HS-5 (cell line): Measurements from ENCODE around the gene COX7B.
"Not testable (repeated sequence)": the region's sequence is repeated elsewhere in the genome, so short reads cannot be mapped to it uniquely, and the experiment has no call there.

ENCODE experiments used
- DNase-seq: peaks from one replicate; pipeline ENCODE4 v3.0.0-alpha.2; 2012; ENCODE audit warnings: low read depth

The COX7B gene, protein sequence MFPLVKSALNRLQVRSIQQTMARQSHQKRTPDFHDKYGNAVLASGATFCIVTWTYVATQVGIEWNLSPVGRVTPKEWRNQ

DNA sequence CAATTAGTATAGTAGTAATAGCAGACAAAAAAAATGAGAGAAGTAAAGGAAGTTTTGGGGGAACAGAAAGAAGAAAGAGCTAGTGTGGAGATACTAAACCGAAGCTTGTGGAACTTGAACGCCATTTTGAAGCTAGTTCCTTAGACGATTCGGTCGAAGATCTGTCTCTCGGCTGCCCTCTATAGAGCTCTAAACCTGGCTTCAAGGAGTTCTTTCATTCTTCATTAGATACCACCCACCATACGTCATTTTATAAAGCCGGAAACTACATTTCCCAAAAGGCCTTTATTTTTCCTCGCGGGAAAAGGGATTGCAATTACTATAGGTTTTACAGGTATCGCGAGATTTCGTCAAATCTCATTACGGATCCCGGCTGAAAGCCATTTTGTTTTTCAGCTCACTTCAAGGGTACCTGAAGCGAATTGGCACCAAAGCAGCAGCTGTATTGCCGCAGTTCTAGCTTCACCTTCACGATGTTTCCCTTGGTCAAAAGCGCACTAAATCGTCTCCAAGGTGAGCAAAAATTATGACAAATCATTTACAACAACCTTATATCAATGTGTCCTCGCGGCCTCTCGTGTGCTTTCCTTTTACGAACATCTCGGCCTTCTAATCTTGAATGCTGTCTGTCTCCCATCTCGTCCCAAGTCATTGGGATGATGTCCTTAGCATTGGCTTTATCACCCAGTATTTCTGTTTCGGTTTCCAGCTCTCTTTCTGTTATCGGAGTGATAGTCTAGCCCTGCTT, at the start of gene COX7B:
Gene COX7B (plus strand): TSS at position 388 of the 748 bp plus-strand sequence. CDS start 86 bp downstream, at position 474.
- peak; percentile 89 for DNase-seq

DNA sequence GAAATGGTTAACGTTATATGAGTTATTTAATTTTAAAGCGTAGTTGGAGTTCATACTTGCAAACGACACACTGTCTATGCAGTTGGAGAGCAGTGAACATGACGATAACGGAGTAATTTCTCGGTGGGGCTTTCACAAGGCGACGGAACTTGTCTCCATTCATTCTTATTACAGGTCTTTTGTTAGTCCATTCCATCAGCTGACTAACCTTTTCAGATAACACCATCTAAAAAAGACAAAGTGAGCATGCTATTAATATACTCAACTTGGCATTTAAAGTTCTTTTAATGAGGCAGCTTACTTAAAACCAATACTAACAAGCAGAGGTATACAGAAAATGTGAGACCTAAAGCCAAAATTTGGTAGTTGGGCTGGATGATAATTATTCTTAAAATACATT, 23.9 kb upstream of the COX7B start:
- no peak for DNase-seq

DNA sequence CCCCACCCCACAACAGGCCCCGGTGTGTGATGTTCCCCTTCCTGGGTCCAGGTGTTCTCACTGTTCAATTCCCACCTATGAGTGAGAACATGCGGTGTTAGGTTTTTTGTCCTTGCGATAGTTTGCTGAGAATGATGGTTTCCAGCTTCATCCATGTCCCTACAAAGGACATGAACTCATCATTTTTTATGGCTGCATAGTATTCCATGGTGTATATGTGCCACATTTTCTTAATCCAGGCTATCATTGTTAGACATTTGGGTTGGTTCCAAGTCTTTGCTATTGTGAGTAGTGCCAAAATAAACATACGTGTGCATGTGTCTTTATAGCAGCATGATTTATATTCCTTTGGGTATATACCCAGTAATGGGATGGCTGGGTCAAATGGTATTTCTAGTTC, 17.9 kb upstream of the COX7B start:
- DNase-seq, result not testable (repeated sequence)

DNA sequence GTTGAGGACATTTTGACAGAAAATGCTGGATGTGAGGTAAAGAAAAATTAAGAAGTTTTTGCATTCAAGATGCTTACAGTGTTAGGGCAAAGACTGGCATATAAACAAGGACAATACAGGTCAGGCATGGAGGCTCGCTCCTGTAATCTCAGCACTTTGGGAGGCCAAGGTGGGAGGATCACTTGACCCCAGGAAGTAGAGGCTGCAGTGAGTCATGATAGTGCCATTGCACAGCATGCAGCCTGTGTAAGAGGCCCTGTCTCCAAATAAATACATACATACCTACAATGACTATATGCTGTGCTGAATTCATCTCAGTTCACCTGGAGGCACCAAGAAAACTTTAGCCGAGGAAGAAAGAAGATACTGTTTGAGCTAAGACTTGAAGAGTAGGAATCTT, 6.4 kb upstream of the COX7B start:
- DNase-seq, result no peak

DNA sequence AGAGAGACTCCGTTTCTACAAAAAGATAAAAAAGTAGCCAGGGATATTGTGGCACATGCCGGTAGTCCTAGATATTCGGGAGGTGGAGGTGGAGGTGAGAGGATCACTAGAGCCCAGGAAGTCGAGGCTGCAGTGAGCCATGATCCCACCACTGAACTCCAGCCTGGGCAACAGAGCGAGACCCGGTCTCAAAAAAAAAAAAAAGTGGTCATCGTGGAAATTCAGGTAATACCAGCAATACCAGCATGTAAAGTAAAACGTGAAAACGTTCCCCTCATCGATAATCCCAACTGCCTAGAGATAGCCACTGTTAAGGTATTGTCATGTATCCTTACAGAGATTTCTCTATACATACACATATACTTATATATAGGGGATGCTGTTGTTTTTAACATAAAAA, 5.6 kb upstream of the COX7B start:
- DNase-seq, result no peak

DNA sequence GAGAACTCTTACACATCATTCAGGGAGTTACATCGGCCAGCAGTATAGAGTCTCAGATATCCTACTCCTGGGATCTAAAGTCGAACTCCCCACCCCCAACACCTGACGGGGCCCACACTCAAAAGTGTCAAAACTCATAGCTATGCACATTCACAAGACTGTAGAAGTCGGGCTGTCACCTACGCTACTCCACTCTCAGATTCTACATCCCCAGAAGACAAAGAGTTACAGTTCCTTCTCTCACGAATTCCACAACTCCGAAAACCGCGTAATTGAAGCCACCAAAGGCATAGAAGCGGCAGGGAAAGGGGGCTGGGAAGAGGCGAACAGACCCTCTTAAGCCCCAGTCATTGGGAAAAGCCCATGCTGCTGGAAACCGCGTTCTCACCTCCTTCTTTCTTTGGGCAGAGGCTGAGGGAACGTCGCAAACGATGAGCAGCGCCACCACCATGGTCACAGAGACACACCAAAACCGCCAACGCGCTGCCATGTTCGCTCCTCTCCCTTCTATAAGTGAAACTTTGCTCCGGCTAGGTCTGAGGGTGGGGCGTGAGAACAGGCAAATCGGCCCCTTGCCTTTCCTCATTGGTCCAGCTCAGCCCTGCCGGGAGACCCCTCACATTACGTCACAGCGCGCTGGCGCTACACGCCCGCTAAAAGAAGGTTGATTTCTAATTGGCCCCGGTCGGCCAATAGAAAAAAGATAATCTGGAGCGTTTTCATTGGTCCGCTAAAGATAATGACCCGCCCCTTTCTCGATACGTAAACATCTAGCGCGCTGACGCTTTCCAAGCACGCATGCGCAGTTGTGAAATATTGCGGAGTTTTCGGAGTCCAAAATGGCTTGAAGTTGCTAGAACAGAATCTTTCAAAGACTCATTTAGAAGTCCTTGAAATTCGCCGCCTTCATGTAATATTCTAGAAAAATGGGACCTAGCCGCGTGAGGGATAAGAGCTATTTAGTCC, 4.1 kb upstream of the COX7B start, which contains the start of gene MAGT1:
Gene MAGT1 (minus strand): TSS at position 515 of the 966 bp plus-strand sequence. CDS start 25 bp downstream, at position 490.
- DNase-seq, result peak; percentile 82

DNA sequence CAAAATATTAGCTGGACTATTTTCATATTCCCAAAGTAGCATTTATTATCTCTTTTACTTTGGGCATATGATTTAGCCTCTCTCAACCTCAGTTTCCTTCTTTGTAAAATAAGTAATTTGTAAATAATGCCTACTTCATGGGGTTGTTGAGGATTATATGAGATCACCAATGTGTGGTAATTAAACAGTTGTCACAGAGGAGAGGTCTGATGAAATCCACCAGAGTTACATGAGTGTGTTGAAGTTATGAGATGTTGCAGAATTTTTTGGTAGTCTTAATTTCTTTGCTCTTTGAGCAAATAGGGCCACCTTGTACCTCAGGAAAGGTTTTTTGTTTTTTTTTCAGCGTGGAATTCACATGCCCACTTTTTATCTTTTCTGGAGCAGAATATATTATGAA, 1.4 kb downstream of the COX7B start:
- DNase-seq, result no peak

DNA sequence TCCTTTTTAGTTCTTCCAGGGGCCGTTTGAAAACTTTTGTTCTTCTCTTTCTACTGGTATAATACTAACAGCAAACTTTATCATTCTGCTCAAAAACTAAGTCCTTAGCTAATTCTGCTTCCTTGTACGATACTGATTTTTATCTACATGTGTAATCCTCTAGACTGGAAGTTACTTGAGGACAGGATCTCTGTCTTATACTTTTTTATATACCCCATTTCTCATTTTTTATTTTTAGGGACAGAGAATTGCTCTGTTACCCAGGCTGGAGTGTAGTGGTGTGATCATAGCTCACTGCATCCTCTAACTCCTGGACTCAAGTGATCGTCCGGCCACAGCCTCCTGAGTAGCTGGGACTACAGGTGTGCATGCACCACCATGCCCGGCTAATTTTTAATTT, 2.2 kb downstream of the COX7B start:
- DNase-seq, result no peak

DNA sequence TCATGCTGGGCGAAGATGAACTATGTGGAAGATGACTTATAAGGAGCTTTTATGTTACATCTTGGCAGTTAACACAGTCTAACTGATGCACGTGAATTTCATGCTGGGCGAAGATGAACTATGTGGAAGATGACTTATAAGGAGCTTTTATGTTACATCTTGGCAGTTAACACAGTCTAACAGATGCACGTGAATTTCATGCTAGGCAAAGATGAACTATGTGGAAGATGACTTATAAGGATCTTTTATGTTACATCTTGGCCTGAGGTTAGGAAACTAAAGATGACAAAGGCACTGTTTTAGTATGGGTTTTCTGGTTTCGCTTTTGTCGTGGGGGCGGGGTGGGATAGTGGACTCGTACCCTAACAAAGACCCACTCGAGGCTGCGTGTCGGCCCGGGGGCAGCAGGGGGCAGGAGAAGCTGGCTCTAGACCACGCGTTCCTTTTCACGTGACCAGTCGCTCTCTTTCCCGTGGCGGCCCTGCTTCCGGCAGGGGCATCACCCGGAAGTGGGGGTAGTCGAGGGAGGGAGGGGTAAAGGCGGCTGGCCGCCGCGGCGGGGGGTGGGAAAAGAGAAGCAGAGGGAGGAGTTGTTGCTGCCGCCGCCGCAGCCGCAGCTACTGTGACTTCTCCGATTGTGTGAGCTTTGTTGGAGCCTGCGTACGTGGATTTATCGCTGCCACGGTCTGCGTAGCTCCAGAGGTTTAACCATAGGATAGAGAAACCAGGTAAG, 11.0 kb downstream of the COX7B start, which contains the start of gene ATP7A:
Gene ATP7A (plus strand): TSS at position 586 of the 733 bp plus-strand sequence. CDS start 60,949 bp downstream, outside the sequence.
- peak; percentile 47 for DNase-seq

DNA sequence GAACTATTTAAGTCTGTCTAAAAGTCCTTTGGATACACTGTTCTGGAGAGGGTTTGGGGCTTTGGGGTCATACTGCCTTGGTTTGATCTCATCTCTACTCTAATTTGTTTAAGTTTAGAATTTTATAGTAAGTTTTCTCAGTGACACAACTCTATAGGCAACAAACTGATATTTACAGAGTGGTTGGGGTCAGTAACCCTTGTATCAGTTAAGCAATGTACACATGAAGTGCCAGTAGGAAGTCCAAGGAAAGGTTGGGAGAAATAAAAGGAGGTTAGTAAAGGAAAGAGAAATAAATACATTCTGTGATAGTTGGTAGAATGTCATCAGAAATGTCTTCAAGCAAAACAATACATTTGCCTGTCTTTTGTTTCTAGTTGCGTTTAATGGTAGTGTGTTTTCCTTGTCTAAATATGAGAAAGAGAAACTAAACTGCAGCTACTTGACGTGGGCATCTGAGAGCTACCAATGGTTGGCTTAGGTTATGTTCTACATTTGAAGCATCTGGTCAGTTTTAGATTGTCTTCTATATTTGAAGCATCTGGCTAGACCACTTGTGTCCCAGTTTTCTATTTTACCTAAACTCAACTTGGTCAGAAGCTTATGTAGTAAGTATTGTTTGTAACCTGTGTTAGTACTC, 18.1 kb downstream of the COX7B start:
- no peak for DNase-seq

DNA sequence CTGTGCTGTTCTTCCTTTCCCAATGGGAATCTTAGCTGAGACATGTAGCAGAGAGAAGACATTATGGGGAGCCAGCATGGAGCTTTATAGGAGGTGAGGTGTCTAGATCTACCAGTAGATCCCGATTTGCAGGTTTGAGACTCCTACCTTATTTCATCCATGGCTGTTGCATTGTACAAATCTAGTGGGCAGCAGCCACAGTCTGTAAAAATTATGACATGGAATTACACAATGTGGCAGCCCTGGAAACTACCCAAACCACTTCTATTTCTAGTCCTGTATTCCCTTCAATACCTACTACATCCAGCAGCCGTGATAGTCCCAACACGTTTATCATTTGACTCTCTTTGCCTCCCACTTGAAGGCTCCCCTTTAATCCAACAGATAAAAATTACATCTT, 19.3 kb downstream of the COX7B start:
- DNase-seq, result no peak

DNA sequence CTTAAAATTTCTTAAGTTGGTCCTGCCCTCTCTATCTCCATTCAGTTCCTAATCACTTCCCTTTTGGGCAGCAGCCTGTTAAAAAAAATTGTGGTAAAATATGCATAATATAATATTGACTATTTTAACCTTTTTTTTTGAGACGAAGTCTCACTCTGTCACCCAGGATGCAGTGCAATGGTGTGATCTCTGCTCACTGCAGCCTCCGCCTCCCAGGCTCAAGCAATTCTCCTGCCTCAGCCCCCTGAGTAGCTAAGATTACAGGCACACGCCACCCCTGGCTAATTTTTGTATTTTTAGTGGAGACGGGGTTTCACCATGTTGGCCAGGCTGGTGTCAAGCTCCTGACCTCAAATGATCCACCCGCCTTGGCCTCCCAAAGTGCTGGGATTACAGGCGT, 20.1 kb downstream of the COX7B start:
- DNase-seq, result not testable (repeated sequence)

DNA sequence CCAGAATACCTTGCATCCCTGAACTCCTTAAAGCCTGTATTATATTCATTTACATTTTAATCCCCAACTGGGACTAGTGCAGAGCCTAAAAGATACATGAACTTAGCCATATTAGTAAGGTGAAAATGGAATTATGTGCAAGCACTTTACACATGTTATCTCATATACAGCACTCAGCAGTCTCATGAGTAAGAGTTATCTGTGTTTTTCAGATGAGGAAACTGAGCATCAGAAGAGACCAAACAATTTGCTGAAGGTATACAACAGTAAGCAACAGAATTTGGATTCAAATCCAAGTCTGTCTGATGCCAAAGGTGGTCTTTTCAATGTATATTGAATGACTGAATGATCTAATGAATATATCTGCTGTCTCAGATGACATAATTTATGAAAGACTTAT, 23.5 kb downstream of the COX7B start:
- DNase-seq, result no peak

DNA sequence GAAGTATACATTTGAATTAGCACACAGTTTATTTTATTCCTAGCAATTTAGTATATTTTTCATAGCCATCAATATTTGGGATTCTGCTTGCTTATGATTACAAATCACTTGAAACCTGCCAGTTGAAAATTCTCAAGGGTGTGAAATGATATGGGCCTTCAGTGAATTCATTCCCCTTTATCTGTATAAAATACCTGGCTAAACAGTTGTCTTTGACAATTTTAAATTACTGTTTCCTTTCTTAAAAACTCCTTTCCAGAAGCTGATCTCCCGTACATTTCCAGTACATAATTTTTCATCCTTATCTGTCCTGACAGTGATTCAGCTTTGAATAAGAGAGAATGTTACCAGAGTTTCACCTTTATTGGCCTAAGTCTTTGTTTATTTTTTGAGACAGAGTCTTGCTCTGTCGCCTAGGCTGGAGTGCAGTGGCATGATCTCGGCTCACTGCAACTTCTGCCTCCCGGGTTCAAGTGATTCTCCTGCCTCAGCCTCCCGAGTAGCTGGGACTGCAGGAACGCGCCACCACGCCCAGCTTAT, 25.1 kb downstream of the COX7B start:
- DNase-seq, result no peak

DNA sequence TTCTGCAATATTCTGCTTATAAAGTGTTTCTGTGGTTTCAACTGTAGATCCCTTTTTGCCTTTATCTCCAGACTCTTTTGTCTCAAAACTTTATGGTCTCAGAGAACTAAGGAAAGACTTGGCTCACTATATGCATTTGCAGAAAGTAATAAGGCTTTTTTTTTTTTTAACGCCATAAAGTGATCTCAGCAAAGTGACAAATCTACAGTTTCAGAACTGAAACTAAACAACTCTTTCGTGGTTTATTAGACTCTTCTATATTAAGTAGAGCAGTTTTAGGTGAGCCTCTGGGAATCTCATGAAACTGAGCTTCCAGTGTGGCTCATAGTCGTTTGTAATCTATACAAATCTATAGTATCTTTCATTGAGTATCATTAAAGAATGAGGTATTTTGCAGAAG, 26.5 kb downstream of the COX7B start:
- DNase-seq, result no peak

DNA sequence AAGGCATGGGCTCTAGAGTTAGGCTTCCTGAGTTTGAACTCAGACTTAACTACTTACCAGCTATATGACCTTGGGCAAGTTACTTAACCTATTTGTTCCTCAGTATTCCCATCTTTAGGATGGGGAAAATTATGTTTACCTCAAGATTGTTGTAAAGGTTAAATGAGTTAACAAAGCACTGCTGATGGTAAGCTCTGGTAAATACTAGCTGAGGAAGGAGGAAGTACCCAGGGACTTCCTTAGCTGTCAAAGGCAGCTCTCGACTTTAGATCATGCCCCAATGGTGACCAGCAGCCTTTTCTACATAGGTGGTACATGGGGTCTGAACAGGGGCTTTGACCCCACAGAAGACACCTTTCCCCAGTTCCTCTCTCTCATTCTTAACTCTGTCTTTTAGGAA, 31.3 kb downstream of the COX7B start:
- no peak for DNase-seq

DNA sequence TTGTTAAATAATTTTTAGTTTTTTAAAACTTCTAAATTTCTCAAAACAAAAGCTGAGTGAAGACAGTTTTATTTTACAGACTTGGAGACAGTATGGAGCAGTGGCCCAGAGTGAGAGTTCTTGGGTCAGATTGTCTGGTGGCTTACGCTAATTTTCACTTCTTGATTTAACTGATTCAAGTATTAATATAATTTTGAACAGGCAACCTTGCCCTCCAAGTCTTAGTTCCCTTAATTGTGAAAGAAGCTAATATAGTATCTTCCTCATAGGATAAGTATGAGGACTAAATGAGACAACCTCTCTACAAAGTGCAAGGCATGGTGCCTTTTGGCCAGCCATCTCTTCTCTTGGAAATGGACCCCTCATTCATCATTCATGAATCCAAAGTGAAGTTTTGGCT, 36.6 kb downstream of the COX7B start:
- DNase-seq, result no peak

DNA sequence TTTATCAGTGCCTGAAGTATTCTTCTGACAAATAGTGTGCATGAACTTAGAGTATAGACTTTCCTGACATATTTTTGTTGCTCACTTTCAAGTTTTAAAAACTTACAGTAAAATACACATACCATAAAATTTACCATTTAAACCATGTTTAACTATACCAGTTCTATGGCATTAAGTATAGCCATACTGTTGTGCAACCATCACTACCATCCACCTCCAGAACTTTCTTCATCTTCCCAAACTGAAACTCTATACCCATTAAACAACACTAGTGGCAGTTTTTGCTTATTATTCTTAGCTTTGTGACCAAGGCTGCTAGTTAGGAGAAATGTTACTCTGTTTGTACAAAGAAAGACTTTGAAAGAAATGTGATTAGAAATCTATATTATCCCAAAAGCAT, 37.0 kb downstream of the COX7B start:
- no peak for DNase-seq

DNA sequence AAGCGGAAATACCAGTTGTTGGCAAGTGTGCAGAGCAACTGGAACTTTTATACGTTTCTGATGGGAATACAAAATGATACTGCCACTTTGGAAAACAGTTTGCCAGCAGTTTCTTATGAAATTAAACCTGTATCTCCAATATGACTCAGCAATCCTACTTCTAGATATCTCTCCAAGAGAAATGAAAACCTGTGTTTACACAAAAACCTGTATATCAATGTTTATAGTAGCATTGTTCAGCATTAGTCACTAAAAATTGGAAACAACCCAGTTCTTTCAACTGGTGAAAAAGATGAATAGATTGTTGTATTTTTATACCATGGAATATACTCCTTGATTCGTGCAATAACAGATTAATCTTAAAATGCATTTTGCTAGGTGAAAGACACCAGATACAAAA, 38.0 kb downstream of the COX7B start:
- no peak for DNase-seq

DNA sequence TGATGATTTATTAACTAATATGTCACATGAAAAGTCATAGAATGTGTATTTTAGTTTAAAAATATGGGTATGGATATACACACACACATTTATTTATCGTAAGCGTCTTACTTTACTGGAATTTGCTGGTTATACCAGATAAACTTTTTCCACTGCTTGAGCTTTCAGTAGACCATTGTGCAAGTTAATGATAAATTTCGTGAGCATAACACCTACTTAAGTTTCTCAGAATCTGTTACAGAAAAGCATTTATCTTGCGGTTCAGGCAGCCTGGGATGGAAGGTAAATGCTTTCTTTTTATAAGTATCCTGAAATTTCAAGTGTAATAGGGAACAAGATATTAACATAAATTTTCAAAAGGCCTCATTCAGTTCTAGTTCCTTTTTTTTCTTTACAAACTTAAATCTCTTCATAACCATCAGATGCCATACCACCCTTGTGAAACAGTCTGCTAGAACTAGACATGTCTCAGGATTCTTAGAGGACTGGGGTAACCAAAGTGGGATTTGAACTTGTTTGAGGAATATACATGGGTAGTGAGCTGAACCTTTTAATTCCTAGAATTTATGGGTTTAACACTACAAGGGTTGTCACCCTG, 38.9 kb downstream of the COX7B start:
- no peak for DNase-seq

DNA sequence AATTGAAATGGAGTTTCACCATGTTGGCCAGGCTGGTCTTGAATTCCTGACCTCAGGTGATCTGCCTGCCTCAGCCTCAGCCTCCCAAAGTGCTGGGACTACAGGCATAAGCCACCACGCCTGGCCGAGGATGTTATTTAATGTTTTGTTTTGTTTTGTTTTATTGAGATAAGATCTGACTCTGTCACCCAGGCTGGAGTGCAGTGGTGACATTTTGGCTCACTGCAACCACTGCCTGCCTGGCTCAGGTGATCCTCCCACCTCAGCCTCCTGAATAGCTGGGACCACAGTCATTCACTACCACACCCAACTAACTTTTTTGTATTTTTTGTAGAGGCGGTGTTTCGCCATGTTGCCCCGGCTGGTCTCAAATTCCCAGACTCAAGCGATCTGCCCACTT, 45.8 kb downstream of the COX7B start:
- not testable (repeated sequence) for DNase-seq
